ENCODE data around the gene CYFIP1. TPM values are rescaled to one million over a fixed set of nuclear protein-coding genes. Genes with fewer than 3 reads are reported as not detected.

The CYFIP1 gene
- total RNA-seq, 1 donor from 2014 or later, result 94.7 TPM

DNA sequence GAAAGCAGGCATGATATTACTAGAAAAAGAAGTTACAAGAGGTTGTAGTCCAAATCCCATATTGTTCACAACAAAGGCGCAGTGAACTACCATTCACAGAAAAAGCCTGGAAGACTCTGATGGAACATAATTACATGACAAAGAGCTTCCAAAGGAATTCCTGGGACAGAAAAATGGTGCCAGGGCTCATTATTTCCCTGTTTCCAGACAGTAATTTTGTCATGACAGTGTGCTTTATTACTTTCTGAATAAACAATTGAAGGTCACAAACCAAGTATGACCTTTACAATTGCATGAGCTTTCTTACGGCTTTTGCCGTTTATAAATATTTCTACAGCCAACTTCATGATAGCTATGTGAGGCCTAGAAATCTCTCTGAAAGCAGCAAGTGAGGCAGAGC is 61.0 kb downstream of the CYFIP1 start:
- no peaks in the 10 kb centered on the region for H3K27me3 ChIP-seq
- peaks cover 50 to 74% of the 10 kb centered on the region in 2 donors for H3K36me3 ChIP-seq

DNA sequence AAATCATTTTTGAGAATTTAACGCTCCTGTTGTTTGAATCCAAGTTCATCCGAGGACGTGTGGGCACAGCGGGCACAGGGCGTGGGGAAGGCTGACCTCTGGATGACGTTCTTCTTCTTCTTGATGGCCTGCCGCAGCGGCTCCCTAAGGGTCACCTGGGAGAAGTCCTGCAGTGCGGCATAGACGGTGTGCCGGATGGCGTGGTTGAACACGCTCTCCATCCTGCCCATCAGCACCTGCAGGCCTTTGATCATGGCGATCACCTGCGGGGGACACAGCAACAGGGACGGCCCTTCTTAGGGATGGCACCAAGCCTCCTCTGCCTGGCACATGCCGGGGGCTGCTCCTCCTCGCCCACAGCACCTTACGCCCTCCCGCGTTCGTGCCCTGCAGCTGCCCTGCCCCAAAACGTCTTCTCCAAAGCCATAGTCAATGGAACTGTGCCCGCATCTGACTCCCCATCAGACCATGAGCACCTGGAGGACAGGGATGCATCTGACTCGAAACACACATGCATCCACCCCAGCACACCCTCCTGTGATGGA is 61.5 kb downstream of the CYFIP1 start:
- Histone ChIP-seq H3K27ac (no peak overlapping the region), H3K27me3 (no peaks in the 10 kb centered on the region), H3K4me1 (no peaks in the 10 kb centered on the region), H3K36me3 (peaks cover 52 to 74% of the 10 kb centered on the region in 2 donors), H3K4me3 (no peak overlapping the region), H3K9me3 (no peaks in the 10 kb centered on the region)
- intact Hi-C loops (cut with DNase I), result no loop called here
- TF ChIP-seq, protein P1, sequence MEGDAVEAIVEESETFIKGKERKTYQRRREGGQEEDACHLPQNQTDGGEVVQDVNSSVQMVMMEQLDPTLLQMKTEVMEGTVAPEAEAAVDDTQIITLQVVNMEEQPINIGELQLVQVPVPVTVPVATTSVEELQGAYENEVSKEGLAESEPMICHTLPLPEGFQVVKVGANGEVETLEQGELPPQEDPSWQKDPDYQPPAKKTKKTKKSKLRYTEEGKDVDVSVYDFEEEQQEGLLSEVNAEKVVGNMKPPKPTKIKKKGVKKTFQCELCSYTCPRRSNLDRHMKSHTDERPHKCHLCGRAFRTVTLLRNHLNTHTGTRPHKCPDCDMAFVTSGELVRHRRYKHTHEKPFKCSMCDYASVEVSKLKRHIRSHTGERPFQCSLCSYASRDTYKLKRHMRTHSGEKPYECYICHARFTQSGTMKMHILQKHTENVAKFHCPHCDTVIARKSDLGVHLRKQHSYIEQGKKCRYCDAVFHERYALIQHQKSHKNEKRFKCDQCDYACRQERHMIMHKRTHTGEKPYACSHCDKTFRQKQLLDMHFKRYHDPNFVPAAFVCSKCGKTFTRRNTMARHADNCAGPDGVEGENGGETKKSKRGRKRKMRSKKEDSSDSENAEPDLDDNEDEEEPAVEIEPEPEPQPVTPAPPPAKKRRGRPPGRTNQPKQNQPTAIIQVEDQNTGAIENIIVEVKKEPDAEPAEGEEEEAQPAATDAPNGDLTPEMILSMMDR (IDR thresholded peaks at IDR 0.05), result no peak
- no peak for DNase-seq (ENCODE audit: low spot score in 2 of 2)

More for the DNA sequence above, 61.0 kb downstream of the CYFIP1 start:
- TF ChIP-seq, protein P1 (IDR thresholded peaks at IDR 0.05), result no peak
- intact Hi-C loops (cut with DNase I), result no loop called here
- Histone ChIP-seq H3K4me3 (no peak overlapping the region), H3K27ac (no peak overlapping the region), H3K9me3 (no peaks in the 10 kb centered on the region), H3K4me1 (no peaks in the 10 kb centered on the region)
- no peak for DNase-seq (ENCODE audit: low spot score in 2 of 2)

DNA sequence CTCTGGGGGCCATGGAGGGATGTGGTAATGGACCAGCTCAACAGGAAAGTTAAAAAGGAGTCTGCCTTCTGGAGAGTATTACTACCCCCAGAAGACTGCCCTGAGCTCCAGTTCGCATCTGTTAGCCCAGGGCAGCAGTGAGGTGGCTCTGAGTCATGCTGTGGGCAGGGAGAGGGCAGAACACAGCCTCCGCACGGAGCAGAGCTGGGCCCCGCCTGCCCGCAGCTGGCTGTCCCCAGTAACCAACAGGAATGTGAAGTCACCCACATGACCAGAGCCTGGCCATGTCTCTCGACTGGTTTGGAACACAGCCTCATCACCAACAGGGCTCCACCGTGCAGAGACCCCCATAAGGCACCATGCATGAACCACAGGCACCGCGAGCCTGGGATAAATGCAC is 62.1 kb downstream of the CYFIP1 start:
- Histone ChIP-seq H3K27ac (no peak overlapping the region), H3K9me3 (no peaks in the 10 kb centered on the region), H3K4me3 (no peak overlapping the region), H3K36me3 (peaks cover 57 to 72% of the 10 kb centered on the region in 2 donors), H3K27me3 (no peaks in the 10 kb centered on the region), H3K4me1 (no peaks in the 10 kb centered on the region)
- no peak for DNase-seq (ENCODE audit: low spot score in 2 of 2)
- TF ChIP-seq, protein P1 (IDR thresholded peaks at IDR 0.05), result no peak
- intact Hi-C loops (cut with DNase I), result no loop called here

DNA sequence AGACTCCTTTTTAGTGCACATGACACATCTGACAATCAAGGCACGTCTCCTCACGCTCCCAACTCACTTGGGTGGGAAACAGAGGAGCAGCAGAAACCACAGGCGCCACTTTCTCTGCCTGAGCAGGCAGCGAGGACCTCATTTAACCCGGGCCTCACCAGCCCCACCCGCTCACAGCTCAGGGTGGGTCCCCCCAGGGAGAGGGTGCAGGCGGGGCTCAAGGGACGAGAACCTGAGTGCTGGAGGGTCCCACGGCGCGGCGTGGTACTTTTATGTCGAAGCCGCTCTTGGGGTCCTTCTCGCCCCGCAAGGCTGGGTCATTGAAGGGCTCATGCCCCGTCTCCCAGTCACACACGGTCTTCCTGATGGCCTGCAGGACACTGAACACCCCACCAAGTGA is 62.6 kb downstream of the CYFIP1 start:
- Histone ChIP-seq H3K36me3 (peaks cover 62 to 75% of the 10 kb centered on the region in 2 donors), H3K4me3 (no peak overlapping the region), H3K27ac (no peak overlapping the region), H3K4me1 (no peaks in the 10 kb centered on the region), H3K27me3 (no peaks in the 10 kb centered on the region), H3K9me3 (no peaks in the 10 kb centered on the region)
- intact Hi-C loops (cut with DNase I), result no loop called here
- DNase-seq (ENCODE audit: low spot score in 2 of 2), result no peak
- TF ChIP-seq, protein P1 (IDR thresholded peaks at IDR 0.05), result no peak

DNA sequence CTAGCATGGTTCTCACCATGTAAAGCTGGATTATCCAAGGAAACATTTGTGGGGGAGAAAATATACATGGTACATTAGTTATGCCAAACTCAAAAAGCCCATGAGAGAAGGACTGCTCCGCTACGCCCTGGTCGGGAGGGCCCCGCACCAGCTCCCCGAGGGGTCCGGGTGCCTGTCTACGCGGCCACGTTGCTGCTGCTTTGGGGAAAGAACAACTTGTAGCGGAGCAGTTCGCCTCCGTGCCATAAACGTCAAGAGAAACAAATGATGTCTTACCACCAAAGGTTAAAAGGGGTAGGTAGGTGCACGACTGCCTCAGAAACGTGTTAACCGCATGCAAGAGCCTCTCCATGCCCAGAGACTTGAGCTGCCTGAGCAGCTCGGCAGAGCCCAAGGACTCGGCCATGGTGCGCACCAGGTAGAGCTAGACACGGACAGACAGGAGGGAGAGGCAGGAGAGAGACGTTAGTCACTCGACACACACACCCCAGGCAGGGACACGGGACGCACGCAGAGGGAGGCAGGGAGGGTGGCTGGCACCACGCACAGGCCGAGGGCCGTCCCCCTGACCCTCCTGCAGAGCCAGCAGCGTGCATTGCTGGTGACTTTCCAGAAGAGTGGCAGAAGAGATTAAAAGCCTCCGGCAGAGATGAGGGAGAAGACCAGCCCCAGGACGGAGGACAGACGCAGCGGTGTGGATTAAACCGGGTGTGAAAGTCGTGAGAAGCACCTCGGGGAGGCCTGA is 63.4 kb downstream of the CYFIP1 start:
- DNase-seq (ENCODE audit: low spot score in 2 of 2), result no peak
- H3K4me3 ChIP-seq, result no peak overlapping the region
- H3K9me3 ChIP-seq, result no peaks in the 10 kb centered on the region
- no peaks in the 10 kb centered on the region for H3K4me1 ChIP-seq
- H3K36me3 ChIP-seq, result peaks cover 70 to 75% of the 10 kb centered on the region in 2 donors
- H3K27ac ChIP-seq, result no peak overlapping the region
- TF ChIP-seq, protein P1 (IDR thresholded peaks at IDR 0.05), result no peak
- H3K27me3 ChIP-seq, result no peaks in the 10 kb centered on the region
- intact Hi-C loops (cut with DNase I), result no loop called here

Data from ascending aorta (tissue), 2 donors.